ENCODE measurements around the gene TMEM247.

- no peak for TF ChIP-seq POLR2AphosphoS5 (IDR thresholded peaks at IDR 0.05)
- TF ChIP-seq CTCF (IDR thresholded peaks at IDR 0.05 in 8 of 11, conservative IDR thresholded peaks at IDR 0.05 in 3 of 11) = no peak
- TF ChIP-seq POLR2A (IDR thresholded peaks at IDR 0.05) = no peak
These were observed 29.4 kb downstream of the TMEM247 start for GRCh38 chr2:46508759-46509158.
